OCI-LY3 (cell line): Measurements from ENCODE around the gene ZNF93.

ENCODE experiments used
- H2AFZ ChIP-seq: fragments of 200-600, 300-600 bp; shearing (Covaris generic); 2 replicates; pipeline ENCODE4 v1.6.0; 2014; ENCODE audit warnings: antibody characterized with exemption, low read depth, low read length
- H3K27ac ChIP-seq: fragments of 200-600, 300-600 bp; sonication (generic); 2 replicates; pipeline ENCODE4 v1.5.1; 2014; ENCODE audit warnings: mild to moderate bottlenecking, low read length, moderate library complexity, mixed read lengths
- H3K27me3 ChIP-seq: fragments of 200-600, 300-600 bp; sonication (generic); 2 replicates; pipeline ENCODE4 v1.6.1; 2014; ENCODE audit warnings: low read depth, low read length, mixed read lengths
- H3K36me3 ChIP-seq: fragments of 200-600, 300-600 bp; sonication (generic); replicated peaks from 2 replicates; pipeline ENCODE3; 2014; ENCODE audit warnings: low read depth, low read length, mixed read lengths
- H3K4me1 ChIP-seq: fragments of 300-600, 200-600 bp; sonication (generic); 2 replicates; pipeline ENCODE4 v1.6.1; 2014; ENCODE audit warnings: low read length, mixed read lengths
- H3K4me2 ChIP-seq: fragments of 200-600, 300-600 bp; sonication (generic); 2 replicates; pipeline ENCODE4 v1.6.1; 2014; ENCODE audit warnings: low read length, mixed read lengths
- H3K4me3 ChIP-seq: fragments of 300-600, 200-600 bp; sonication (generic); 2 replicates; pipeline ENCODE4 v1.5.1; 2014; ENCODE audit warnings: antibody characterized with exemption, mild to moderate bottlenecking, low read length, moderate library complexity
- H3K79me2 ChIP-seq: fragments of 300-600, 200-600 bp; shearing (Covaris generic); 2 replicates; pipeline ENCODE4 v1.6.1; 2014; ENCODE audit warnings: mild to moderate bottlenecking, low read length, mixed read lengths
- H3K9ac ChIP-seq: fragments of 300-600, 200-600 bp; shearing (Covaris generic); 2 replicates; pipeline ENCODE4 v1.6.0; 2014; ENCODE audit warnings: mild to moderate bottlenecking, low read length, moderate library complexity
- H3K9me3 ChIP-seq: fragments of 200-600, 300-600 bp; shearing (Covaris generic); 2 replicates; pipeline ENCODE4 v1.6.1; 2014; ENCODE audit warnings: low read length, mixed read lengths; ENCODE audit not compliant: insufficient read depth
- H4K20me1 ChIP-seq: fragments of 200-600, 300-600 bp; sonication (generic); 2 replicates; pipeline ENCODE4 v1.6.1; 2016; ENCODE audit warnings: low read length, mixed read lengths; ENCODE audit not compliant: insufficient read depth
- CTCF ChIP-seq: fragments of 200-600, 300-600 bp; sonication (generic); IDR thresholded peaks from 2 replicates; pipeline ENCODE4 v1.5.1; 2014; ENCODE audit warnings: antibody characterized with exemption, low read length, low read depth
- EZH2phosphoT487 ChIP-seq: fragments of 200-600 bp; shearing (Covaris generic); IDR thresholded peaks from 2 replicates; pipeline ENCODE4 v1.6.1; 2018; ENCODE audit warnings: antibody characterized with exemption, mixed run types, low read depth

Gene ZNF93

DNA sequence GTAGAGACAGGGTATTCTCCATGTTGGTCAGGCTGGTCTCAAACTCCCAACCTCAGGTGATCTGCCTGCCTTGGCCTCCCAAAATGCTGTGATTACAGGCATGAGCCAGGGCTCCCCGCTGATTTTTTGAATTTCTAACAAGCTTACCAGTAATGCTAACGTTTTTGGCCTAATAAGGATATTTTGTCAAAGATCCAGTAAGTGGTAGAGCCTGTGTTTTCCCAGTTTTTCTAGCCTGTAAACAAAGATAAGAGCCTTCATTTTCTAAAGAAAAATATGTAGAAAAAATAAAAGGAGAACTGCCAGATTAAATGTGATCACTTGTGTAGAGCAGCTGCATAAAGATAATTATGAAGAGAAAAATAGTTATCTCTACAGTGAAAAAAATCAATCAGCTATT, 37.7 kb downstream of the ZNF93 start:
- H3K4me3 ChIP-seq, result no peak overlapping the region
- peaks cover 31% of the 10 kb centered on the region for H3K9me3 ChIP-seq
- H3K4me1 ChIP-seq, result peaks cover 6% of the 10 kb centered on the region; the same call in 1 of the 2 replicates
- H2AFZ ChIP-seq, result no peak overlapping the region
- no peak for TF ChIP-seq CTCF
- TF ChIP-seq EZH2phosphoT487, result no peak
- peaks cover 26% of the 10 kb centered on the region for H3K36me3 ChIP-seq
- no peaks in the 10 kb centered on the region for H4K20me1 ChIP-seq
- no peaks in the 10 kb centered on the region for H3K27me3 ChIP-seq
- no peaks in the 10 kb centered on the region for H3K79me2 ChIP-seq
- H3K9ac ChIP-seq, result no peak overlapping the region
- no peak overlapping the region for H3K27ac ChIP-seq
- no peak overlapping the region for H3K4me2 ChIP-seq

- H4K20me1 ChIP-seq, result no peaks in the 10 kb centered on the region
- peaks cover 6% of the 10 kb centered on the region for H3K9me3 ChIP-seq
- H3K4me2 ChIP-seq, result no peak overlapping the region
- H3K36me3 ChIP-seq, result no peaks in the 10 kb centered on the region
- H2AFZ ChIP-seq, result no peak overlapping the region
- no peak overlapping the region for H3K27ac ChIP-seq
- no peaks in the 10 kb centered on the region for H3K4me1 ChIP-seq
- H3K4me3 ChIP-seq, result no peak overlapping the region
- no peak for TF ChIP-seq EZH2phosphoT487
- TF ChIP-seq CTCF, result no peak
- H3K27me3 ChIP-seq, result no peaks in the 10 kb centered on the region
- H3K79me2 ChIP-seq, result no peaks in the 10 kb centered on the region
- no peak overlapping the region for H3K9ac ChIP-seq
Observed at GRCh38 chr19:19943848-19944582, 43.3 kb downstream of the ZNF93 start.

DNA sequence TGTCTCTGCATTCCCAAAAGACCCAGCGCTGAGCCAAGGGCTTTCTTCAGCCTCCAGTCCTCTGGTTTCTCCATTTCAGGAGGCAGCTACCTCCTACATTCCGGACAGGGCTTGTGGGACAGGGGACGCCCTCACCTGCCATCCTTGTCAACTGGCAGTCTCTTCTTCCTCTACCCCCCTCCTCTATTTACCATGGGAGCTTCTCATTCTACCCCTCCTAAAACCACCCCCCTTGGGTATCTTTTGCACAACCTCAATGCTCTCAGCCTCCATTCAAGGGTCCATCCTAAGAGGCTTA, 43.8 kb downstream of the ZNF93 start:
- TF ChIP-seq CTCF (no peak), EZH2phosphoT487 (no peak)
- Histone ChIP-seq H3K4me3 (no peak overlapping the region), H3K9me3 (peaks cover 6% of the 10 kb centered on the region), H3K9ac (no peak overlapping the region), H3K4me1 (no peaks in the 10 kb centered on the region), H4K20me1 (no peaks in the 10 kb centered on the region), H3K79me2 (no peaks in the 10 kb centered on the region), H3K27me3 (no peaks in the 10 kb centered on the region), H2AFZ (no peak overlapping the region), H3K27ac (no peak overlapping the region), H3K4me2 (no peak overlapping the region), H3K36me3 (no peaks in the 10 kb centered on the region)

GRCh38 chr19:19946226-19946625, 45.5 kb downstream of the ZNF93 start:
- Histone ChIP-seq H3K36me3 (no peaks in the 10 kb centered on the region), H3K9me3 (peaks cover 10% of the 10 kb centered on the region), H4K20me1 (no peaks in the 10 kb centered on the region), H3K4me3 (no peak overlapping the region), H3K79me2 (no peaks in the 10 kb centered on the region), H3K4me1 (no peaks in the 10 kb centered on the region), H3K4me2 (no peak overlapping the region), H3K9ac (no peak overlapping the region), H3K27ac (no peak overlapping the region), H3K27me3 (no peaks in the 10 kb centered on the region), H2AFZ (no peak overlapping the region)
- TF ChIP-seq CTCF, result no peak
- TF ChIP-seq EZH2phosphoT487, result no peak
